Neural cell (in vitro differentiated cells): Measurements from ENCODE around the gene SH3RF2. TPM values are rescaled to one million over a fixed set of nuclear protein-coding genes. Genes with fewer than 3 reads are reported as not detected.
A peak's percentile ranks its signal among the peaks of the same experiment; 100 is the strongest.

Source experiments
- H2AFZ ChIP-seq: fragments of 200-600, 300-800 bp; sonication (generic), shearing (Covaris generic); 2 replicates; pipeline ENCODE4 v1.6.0; 2014; ENCODE audit warnings: low read depth, mild to moderate bottlenecking, antibody characterized with exemption, low read length, moderate library complexity
- H3F3A ChIP-seq: fragments of 200-600 bp; shearing (Covaris generic); 2 replicates; pipeline ENCODE4 v1.6.1; 2016; ENCODE audit warnings: mild to moderate bottlenecking, moderate library complexity, mixed read lengths, antibody characterized with exemption, low read length; ENCODE audit not compliant: insufficient read depth, poor library complexity, severe bottlenecking
- H3K27ac ChIP-seq: fragments of 200-600, 300-800 bp; sonication (generic), shearing (Covaris generic); 2 replicates; pipeline ENCODE4 v1.5.1; 2014; ENCODE audit warnings: mild to moderate bottlenecking, low read length, moderate library complexity
- H3K27me3 ChIP-seq: fragments of 300-800, 200-600 bp; sonication (generic), shearing (Covaris generic); 2 replicates; pipeline ENCODE4 v1.6.0; 2014; ENCODE audit warnings: mild to moderate bottlenecking, low read depth, low read length, moderate library complexity; ENCODE audit not compliant: insufficient read depth
- H3K36me3 ChIP-seq: fragments of 300-800, 200-600 bp; sonication (generic), shearing (Covaris generic); 2 replicates; pipeline ENCODE4 v1.5.1; 2014; ENCODE audit warnings: mild to moderate bottlenecking, antibody characterized with exemption, low read length, moderate library complexity; ENCODE audit not compliant: insufficient read depth
- H3K4me2 ChIP-seq: fragments of 300-800, 200-600 bp; sonication (generic), shearing (Covaris generic); 2 replicates; pipeline ENCODE4 v1.6.0; 2014; ENCODE audit warnings: mild to moderate bottlenecking, low read length
- H3K4me3 ChIP-seq: fragments of 300-800, 200-600 bp; sonication (generic), shearing (Covaris generic); 2 replicates; pipeline ENCODE4 v1.5.1; 2014; ENCODE audit warnings: mild to moderate bottlenecking, low read length, moderate library complexity
- H3K79me2 ChIP-seq: fragments of 200-600 bp; shearing (Covaris generic); replicated peaks from 2 replicates; pipeline ENCODE4 v1.6.0; 2014; ENCODE audit warnings: mild to moderate bottlenecking, low read length, moderate library complexity; ENCODE audit not compliant: insufficient read depth
- H3K9ac ChIP-seq: fragments of 300-800, 200-600 bp; sonication (generic), shearing (Covaris generic); 2 replicates; pipeline ENCODE4 v1.6.1; 2016; ENCODE audit warnings: mild to moderate bottlenecking, low read length, mixed read lengths
- H3K9me2 ChIP-seq: fragments of 200-600 bp; shearing (Covaris generic); 2 replicates; pipeline ENCODE4 v1.6.1; 2016; ENCODE audit warnings: mild to moderate bottlenecking, low read length, mixed read lengths; ENCODE audit not compliant: insufficient read depth
- H3K9me3 ChIP-seq: fragments of 200-600, 300-800 bp; sonication (generic), shearing (Covaris generic); 2 replicates; pipeline ENCODE4 v1.6.1; 2016; ENCODE audit warnings: mild to moderate bottlenecking, mixed run types, low read length, moderate library complexity, mixed read lengths
- H4K20me1 ChIP-seq: fragments of 200-600 bp; shearing (Covaris generic); 2 replicates; pipeline ENCODE4 v1.6.1; 2016; ENCODE audit warnings: mild to moderate bottlenecking, mixed run types; ENCODE audit not compliant: insufficient read depth
- CTCF ChIP-seq: fragments of 450-650 bp; IDR thresholded peaks from 2 replicates; pipeline ENCODE4 v1.5.1; 2014; ENCODE audit warnings: antibody characterized with exemption, mild to moderate bottlenecking, moderate library complexity; ENCODE audit not compliant: poor library complexity, severe bottlenecking
- EP300 ChIP-seq: fragments of 450-650 bp; conservative IDR thresholded peaks from 2 replicates; pipeline ENCODE4 v1.6.1; 2014; ENCODE audit warnings: antibody characterized with exemption, mild to moderate bottlenecking, moderate library complexity; ENCODE audit not compliant: poor library complexity, severe bottlenecking
- EZH2 ChIP-seq: fragments of 200-600, 300-800 bp; shearing (Covaris generic), sonication (generic); IDR thresholded peaks from 2 replicates; pipeline ENCODE4 v1.6.1; 2014; ENCODE audit warnings: antibody characterized with exemption, low read length, borderline replicate concordance, mild to moderate bottlenecking; ENCODE audit not compliant: insufficient read depth, poor library complexity, severe bottlenecking
- MXI1 ChIP-seq: fragments of 450-650 bp; conservative IDR thresholded peaks from 2 replicates; pipeline ENCODE4 v1.6.1; 2014; ENCODE audit warnings: antibody characterized with exemption, mild to moderate bottlenecking; ENCODE audit not compliant: poor library complexity, severe bottlenecking
- POLR2AphosphoS5 ChIP-seq: IDR thresholded peaks from 2 replicates; pipeline ENCODE4 v1.6.1; 2012
- RAD21 ChIP-seq: fragments of 450-650 bp; conservative IDR thresholded peaks from 2 replicates; pipeline ENCODE4 v1.6.1; 2014; ENCODE audit warnings: antibody characterized with exemption, mild to moderate bottlenecking, moderate library complexity
- SMC3 ChIP-seq: fragments of 450-650 bp; conservative IDR thresholded peaks from 2 replicates; pipeline ENCODE4 v1.6.1; 2014; ENCODE audit warnings: antibody characterized with exemption, mild to moderate bottlenecking, moderate library complexity; ENCODE audit not compliant: poor library complexity
- TAF1 ChIP-seq: IDR thresholded peaks from 2 replicates; pipeline ENCODE4 v1.6.1; 2012; ENCODE audit warnings: low read depth
- polyA plus RNA-seq: library from polyadenylated mRNA; depleted of rRNA; stranded (reverse); fragments of >200 nt; gene quantifications from 2 replicates; pipeline ENCODE4 v1.2.3, GENCODE V29; 2014
- TF ChIP-seq, protein P1 (sequence below): IDR thresholded peaks from 2 replicates; pipeline ENCODE4 v1.6.1; 2012; ENCODE audit warnings: borderline replicate concordance

SH3RF2 gene
- polyA plus RNA-seq, 1 donor from 2014 or later = not detected

- H3K27me3 ChIP-seq = no peaks in the 10 kb centered on the region
- no peak for TF ChIP-seq SMC3
- no peak for TF ChIP-seq TAF1
- no peak for TF ChIP-seq RAD21
- TF ChIP-seq, protein P1, sequence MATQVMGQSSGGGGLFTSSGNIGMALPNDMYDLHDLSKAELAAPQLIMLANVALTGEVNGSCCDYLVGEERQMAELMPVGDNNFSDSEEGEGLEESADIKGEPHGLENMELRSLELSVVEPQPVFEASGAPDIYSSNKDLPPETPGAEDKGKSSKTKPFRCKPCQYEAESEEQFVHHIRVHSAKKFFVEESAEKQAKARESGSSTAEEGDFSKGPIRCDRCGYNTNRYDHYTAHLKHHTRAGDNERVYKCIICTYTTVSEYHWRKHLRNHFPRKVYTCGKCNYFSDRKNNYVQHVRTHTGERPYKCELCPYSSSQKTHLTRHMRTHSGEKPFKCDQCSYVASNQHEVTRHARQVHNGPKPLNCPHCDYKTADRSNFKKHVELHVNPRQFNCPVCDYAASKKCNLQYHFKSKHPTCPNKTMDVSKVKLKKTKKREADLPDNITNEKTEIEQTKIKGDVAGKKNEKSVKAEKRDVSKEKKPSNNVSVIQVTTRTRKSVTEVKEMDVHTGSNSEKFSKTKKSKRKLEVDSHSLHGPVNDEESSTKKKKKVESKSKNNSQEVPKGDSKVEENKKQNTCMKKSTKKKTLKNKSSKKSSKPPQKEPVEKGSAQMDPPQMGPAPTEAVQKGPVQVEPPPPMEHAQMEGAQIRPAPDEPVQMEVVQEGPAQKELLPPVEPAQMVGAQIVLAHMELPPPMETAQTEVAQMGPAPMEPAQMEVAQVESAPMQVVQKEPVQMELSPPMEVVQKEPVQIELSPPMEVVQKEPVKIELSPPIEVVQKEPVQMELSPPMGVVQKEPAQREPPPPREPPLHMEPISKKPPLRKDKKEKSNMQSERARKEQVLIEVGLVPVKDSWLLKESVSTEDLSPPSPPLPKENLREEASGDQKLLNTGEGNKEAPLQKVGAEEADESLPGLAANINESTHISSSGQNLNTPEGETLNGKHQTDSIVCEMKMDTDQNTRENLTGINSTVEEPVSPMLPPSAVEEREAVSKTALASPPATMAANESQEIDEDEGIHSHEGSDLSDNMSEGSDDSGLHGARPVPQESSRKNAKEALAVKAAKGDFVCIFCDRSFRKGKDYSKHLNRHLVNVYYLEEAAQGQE = peak; percentile 14
- no peak for TF ChIP-seq POLR2AphosphoS5
- no peak for TF ChIP-seq EP300
- no peaks in the 10 kb centered on the region for H4K20me1 ChIP-seq
- H3K27ac ChIP-seq = no peak overlapping the region
- no peak overlapping the region for H3K9ac ChIP-seq
- H3K79me2 ChIP-seq = no peaks in the 10 kb centered on the region
- H3K36me3 ChIP-seq = no peaks in the 10 kb centered on the region
- H3K4me3 ChIP-seq = no peak overlapping the region
- H2AFZ ChIP-seq = no peak overlapping the region
- H3F3A ChIP-seq = no peaks in the 10 kb centered on the region
- no peaks in the 10 kb centered on the region for H3K9me2 ChIP-seq
- no peak overlapping the region for H3K4me2 ChIP-seq
- H3K9me3 ChIP-seq = no peaks in the 10 kb centered on the region
These were observed 30.0 kb upstream of the SH3RF2 start for GRCh38 chr5:145906401-145906800.

- peak overlapping the region; percentile 37 for H3K9ac ChIP-seq
- peak overlapping the region; percentile 77 for H3K27ac ChIP-seq
- no peaks in the 10 kb centered on the region for H3K36me3 ChIP-seq
- no peaks in the 10 kb centered on the region for H3K9me2 ChIP-seq
- TF ChIP-seq RAD21 (peak; percentile 65), MXI1 (no peak), EP300 (peak; percentile 77), SMC3 (peak; percentile 72), POLR2AphosphoS5 (peak; percentile 41), TAF1 (no peak), CTCF (peak; percentile 70), EZH2 (no peak)
- TF ChIP-seq, protein P1 = peak; percentile 96
- H3K9me3 ChIP-seq = no peaks in the 10 kb centered on the region
- no peaks in the 10 kb centered on the region for H4K20me1 ChIP-seq
- H3K27me3 ChIP-seq = no peaks in the 10 kb centered on the region
- H3K4me3 ChIP-seq = peak overlapping the region; percentile 5
- H3F3A ChIP-seq = no peaks in the 10 kb centered on the region
- peak overlapping the region; percentile 42 for H2AFZ ChIP-seq
- no peak overlapping the region for H3K4me2 ChIP-seq
- no peaks in the 10 kb centered on the region for H3K79me2 ChIP-seq
These were observed 28.0 kb upstream of the SH3RF2 start for GRCh38 chr5:145908206-145908960.
